ENCODE results near the gene RNASE2. TPM values are rescaled to one million over a fixed set of nuclear protein-coding genes. Genes with fewer than 3 reads are reported as not detected.

Gene RNASE2
- total RNA-seq, 1 experiment from 2014 or later = not detected

DNA sequence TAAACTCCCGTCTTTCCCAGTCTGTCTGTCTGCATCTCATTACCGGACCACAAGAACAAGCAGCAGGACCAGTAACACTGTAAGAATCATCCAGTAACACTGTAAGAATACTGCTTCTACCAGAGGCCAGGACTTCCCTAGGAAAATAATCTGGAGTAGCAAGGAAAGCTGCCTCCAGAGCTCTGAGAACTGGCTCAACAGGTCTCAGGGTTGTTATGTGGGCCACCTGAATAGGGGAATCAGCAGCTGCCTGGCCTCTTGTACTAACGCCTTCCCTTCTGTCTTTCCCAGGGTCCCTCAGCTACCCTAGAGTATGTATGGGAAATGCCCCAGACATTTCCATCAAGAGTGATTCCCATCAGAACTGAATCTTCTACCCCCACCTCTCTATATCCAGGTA is 42.9 kb downstream of the RNASE2 start (continued):
- TF ChIP-seq, protein P1, sequence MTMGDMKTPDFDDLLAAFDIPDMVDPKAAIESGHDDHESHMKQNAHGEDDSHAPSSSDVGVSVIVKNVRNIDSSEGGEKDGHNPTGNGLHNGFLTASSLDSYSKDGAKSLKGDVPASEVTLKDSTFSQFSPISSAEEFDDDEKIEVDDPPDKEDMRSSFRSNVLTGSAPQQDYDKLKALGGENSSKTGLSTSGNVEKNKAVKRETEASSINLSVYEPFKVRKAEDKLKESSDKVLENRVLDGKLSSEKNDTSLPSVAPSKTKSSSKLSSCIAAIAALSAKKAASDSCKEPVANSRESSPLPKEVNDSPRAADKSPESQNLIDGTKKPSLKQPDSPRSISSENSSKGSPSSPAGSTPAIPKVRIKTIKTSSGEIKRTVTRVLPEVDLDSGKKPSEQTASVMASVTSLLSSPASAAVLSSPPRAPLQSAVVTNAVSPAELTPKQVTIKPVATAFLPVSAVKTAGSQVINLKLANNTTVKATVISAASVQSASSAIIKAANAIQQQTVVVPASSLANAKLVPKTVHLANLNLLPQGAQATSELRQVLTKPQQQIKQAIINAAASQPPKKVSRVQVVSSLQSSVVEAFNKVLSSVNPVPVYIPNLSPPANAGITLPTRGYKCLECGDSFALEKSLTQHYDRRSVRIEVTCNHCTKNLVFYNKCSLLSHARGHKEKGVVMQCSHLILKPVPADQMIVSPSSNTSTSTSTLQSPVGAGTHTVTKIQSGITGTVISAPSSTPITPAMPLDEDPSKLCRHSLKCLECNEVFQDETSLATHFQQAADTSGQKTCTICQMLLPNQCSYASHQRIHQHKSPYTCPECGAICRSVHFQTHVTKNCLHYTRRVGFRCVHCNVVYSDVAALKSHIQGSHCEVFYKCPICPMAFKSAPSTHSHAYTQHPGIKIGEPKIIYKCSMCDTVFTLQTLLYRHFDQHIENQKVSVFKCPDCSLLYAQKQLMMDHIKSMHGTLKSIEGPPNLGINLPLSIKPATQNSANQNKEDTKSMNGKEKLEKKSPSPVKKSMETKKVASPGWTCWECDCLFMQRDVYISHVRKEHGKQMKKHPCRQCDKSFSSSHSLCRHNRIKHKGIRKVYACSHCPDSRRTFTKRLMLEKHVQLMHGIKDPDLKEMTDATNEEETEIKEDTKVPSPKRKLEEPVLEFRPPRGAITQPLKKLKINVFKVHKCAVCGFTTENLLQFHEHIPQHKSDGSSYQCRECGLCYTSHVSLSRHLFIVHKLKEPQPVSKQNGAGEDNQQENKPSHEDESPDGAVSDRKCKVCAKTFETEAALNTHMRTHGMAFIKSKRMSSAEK (CRISPR knock-in tag; IDR thresholded peaks at IDR 0.05; ENCODE audit: borderline replicate concordance) = no peak
- TF ChIP-seq, protein P2, sequence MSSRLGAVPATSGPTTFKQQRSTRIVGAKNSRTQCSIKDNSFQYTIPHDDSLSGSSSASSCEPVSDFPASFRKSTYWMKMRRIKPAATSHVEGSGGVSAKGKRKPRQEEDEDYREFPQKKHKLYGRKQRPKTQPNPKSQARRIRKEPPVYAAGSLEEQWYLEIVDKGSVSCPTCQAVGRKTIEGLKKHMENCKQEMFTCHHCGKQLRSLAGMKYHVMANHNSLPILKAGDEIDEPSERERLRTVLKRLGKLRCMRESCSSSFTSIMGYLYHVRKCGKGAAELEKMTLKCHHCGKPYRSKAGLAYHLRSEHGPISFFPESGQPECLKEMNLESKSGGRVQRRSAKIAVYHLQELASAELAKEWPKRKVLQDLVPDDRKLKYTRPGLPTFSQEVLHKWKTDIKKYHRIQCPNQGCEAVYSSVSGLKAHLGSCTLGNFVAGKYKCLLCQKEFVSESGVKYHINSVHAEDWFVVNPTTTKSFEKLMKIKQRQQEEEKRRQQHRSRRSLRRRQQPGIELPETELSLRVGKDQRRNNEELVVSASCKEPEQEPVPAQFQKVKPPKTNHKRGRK (CRISPR knock-in tag; IDR thresholded peaks at IDR 0.05; ENCODE audit: borderline replicate concordance) = no peak
- TF ChIP-seq KAT7 (CRISPR knock-in tag; IDR thresholded peaks at IDR 0.05; ENCODE audit: borderline replicate concordance) (no peak), NFATC4 (CRISPR knock-in tag; IDR thresholded peaks at IDR 0.05) (no peak), NR3C1 (CRISPR knock-in tag; conservative IDR thresholded peaks at IDR 0.05; ENCODE audit: low read depth) (no peak), FOXP1 (CRISPR knock-in tag; IDR thresholded peaks at IDR 0.05; ENCODE audit: borderline replicate concordance) (no peak)
- TF ChIP-seq, protein P3, sequence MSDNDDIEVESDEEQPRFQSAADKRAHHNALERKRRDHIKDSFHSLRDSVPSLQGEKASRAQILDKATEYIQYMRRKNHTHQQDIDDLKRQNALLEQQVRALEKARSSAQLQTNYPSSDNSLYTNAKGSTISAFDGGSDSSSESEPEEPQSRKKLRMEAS (CRISPR knock-in tag; IDR thresholded peaks at IDR 0.05) = no peak
- TF ChIP-seq, protein P4, sequence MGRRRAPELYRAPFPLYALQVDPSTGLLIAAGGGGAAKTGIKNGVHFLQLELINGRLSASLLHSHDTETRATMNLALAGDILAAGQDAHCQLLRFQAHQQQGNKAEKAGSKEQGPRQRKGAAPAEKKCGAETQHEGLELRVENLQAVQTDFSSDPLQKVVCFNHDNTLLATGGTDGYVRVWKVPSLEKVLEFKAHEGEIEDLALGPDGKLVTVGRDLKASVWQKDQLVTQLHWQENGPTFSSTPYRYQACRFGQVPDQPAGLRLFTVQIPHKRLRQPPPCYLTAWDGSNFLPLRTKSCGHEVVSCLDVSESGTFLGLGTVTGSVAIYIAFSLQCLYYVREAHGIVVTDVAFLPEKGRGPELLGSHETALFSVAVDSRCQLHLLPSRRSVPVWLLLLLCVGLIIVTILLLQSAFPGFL (CRISPR knock-in tag; IDR thresholded peaks at IDR 0.05; ENCODE audit: borderline replicate concordance) = no peak
- TF ChIP-seq, protein P5, sequence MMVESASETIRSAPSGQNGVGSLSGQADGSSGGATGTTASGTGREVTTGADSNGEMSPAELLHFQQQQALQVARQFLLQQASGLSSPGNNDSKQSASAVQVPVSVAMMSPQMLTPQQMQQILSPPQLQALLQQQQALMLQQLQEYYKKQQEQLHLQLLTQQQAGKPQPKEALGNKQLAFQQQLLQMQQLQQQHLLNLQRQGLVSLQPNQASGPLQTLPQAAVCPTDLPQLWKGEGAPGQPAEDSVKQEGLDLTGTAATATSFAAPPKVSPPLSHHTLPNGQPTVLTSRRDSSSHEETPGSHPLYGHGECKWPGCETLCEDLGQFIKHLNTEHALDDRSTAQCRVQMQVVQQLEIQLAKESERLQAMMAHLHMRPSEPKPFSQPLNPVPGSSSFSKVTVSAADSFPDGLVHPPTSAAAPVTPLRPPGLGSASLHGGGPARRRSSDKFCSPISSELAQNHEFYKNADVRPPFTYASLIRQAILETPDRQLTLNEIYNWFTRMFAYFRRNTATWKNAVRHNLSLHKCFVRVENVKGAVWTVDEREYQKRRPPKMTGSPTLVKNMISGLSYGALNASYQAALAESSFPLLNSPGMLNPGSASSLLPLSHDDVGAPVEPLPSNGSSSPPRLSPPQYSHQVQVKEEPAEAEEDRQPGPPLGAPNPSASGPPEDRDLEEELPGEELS (CRISPR knock-in tag; IDR thresholded peaks at IDR 0.05) = no peak
- TF ChIP-seq, protein P6, sequence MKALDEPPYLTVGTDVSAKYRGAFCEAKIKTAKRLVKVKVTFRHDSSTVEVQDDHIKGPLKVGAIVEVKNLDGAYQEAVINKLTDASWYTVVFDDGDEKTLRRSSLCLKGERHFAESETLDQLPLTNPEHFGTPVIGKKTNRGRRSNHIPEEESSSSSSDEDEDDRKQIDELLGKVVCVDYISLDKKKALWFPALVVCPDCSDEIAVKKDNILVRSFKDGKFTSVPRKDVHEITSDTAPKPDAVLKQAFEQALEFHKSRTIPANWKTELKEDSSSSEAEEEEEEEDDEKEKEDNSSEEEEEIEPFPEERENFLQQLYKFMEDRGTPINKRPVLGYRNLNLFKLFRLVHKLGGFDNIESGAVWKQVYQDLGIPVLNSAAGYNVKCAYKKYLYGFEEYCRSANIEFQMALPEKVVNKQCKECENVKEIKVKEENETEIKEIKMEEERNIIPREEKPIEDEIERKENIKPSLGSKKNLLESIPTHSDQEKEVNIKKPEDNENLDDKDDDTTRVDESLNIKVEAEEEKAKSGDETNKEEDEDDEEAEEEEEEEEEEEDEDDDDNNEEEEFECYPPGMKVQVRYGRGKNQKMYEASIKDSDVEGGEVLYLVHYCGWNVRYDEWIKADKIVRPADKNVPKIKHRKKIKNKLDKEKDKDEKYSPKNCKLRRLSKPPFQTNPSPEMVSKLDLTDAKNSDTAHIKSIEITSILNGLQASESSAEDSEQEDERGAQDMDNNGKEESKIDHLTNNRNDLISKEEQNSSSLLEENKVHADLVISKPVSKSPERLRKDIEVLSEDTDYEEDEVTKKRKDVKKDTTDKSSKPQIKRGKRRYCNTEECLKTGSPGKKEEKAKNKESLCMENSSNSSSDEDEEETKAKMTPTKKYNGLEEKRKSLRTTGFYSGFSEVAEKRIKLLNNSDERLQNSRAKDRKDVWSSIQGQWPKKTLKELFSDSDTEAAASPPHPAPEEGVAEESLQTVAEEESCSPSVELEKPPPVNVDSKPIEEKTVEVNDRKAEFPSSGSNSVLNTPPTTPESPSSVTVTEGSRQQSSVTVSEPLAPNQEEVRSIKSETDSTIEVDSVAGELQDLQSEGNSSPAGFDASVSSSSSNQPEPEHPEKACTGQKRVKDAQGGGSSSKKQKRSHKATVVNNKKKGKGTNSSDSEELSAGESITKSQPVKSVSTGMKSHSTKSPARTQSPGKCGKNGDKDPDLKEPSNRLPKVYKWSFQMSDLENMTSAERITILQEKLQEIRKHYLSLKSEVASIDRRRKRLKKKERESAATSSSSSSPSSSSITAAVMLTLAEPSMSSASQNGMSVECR (CRISPR knock-in tag; IDR thresholded peaks at IDR 0.05; ENCODE audit: borderline replicate concordance) = no peak

Measured in WTC11 (cell line).